ENCODE data around the gene KCNK4.

KCNK4 gene

GRCh38 chr11:64254326-64254725, 36.8 kb upstream of the KCNK4 start:
- no peak for DNase-seq

- no peak for DNase-seq
Observed at GRCh38 chr11:64255135-64256128, 35.7 kb upstream of the KCNK4 start.

- no peak for DNase-seq
Observed at GRCh38 chr11:64256300-64256699, 34.8 kb upstream of the KCNK4 start.

GRCh38 chr11:64258356-64258755, 32.7 kb upstream of the KCNK4 start:
- no peak for DNase-seq

GRCh38 chr11:64258946-64259532, 32.1 kb upstream of the KCNK4 start:
- no peak for DNase-seq

GRCh38 chr11:64259533-64260067, 31.5 kb upstream of the KCNK4 start:
- DNase-seq = no peak

GRCh38 chr11:64260147-64260708, 30.9 kb upstream of the KCNK4 start:
- DNase-seq = no peak

GRCh38 chr11:64261556-64262080, 29.5 kb upstream of the KCNK4 start:
- DNase-seq = no peak

- no peak for DNase-seq
Observed at GRCh38 chr11:64262271-64263002, 28.7 kb upstream of the KCNK4 start.

GRCh38 chr11:64263021-64263946, 27.8 kb upstream of the KCNK4 start:
- DNase-seq = no peak

- DNase-seq = no peak
Observed at GRCh38 chr11:64263947-64264317, 27.2 kb upstream of the KCNK4 start.

GRCh38 chr11:64264371-64264852, 26.7 kb upstream of the KCNK4 start:
- DNase-seq = no peak

- no peak for DNase-seq
Observed at GRCh38 chr11:64265176-64266160, 25.6 kb upstream of the KCNK4 start.

GRCh38 chr11:64266339-64266738, 24.8 kb upstream of the KCNK4 start:
- no peak for DNase-seq

- DNase-seq = no peak
Observed at GRCh38 chr11:64267207-64267945, 23.7 kb upstream of the KCNK4 start.

GRCh38 chr11:64268025-64268892, 22.8 kb upstream of the KCNK4 start:
- DNase-seq = no peak

GRCh38 chr11:64268893-64269539, 22.1 kb upstream of the KCNK4 start:
- DNase-seq = peak; percentile 69

Measured in NCI-H69 (cell line).